PFSK-1 (cell line): ENCODE results near the gene WDR72.

ENCODE experiments used
- POLR2AphosphoS5 ChIP-seq: IDR thresholded peaks from 2 replicates; pipeline ENCODE4 v1.6.1; 2012; ENCODE audit warnings: low read depth, mild to moderate bottlenecking, control low read depth, low read length, moderate library complexity
- REST ChIP-seq, 2 experiments: IDR thresholded peaks; 2 replicates each; pipeline versions ENCODE4 v1.6.1 to v1.8.0; 2011 to 2012; ENCODE audit warnings: low read depth in 2 of 2, low read length in 2 of 2, control low read depth in 1 of 2, inconsistent platforms in 1 of 2, mild to moderate bottlenecking in 1 of 2, moderate library complexity in 1 of 2; ENCODE audit not compliant: insufficient read depth in 1 of 2
- SIN3A ChIP-seq: IDR thresholded peaks from 2 replicates; pipeline ENCODE4 v1.6.1; 2012; ENCODE audit warnings: mild to moderate bottlenecking, low read length, moderate library complexity, borderline replicate concordance; ENCODE audit not compliant: insufficient read depth
- TAF1 ChIP-seq: IDR thresholded peaks from 2 replicates; pipeline ENCODE4 v1.6.1; 2012; ENCODE audit warnings: low read length, control low read depth, borderline replicate concordance; ENCODE audit not compliant: insufficient read depth

- TF ChIP-seq POLR2AphosphoS5 (no peak), TAF1 (no peak), REST (IDR thresholded peaks at IDR 0.05; ENCODE audit: insufficient read depth in 1 of 2, low read depth in 2 of 2, low read length in 2 of 2) (no peak), SIN3A (no peak)
These were observed at the start of gene WDR72 for GRCh38 chr15:53759411-53759931.
